HepG2 (cell line): ENCODE measurements around the gene GNMT. TPM values are rescaled to one million over a fixed set of nuclear protein-coding genes. Genes with fewer than 3 reads are reported as not detected.

Source experiments
- ATAC-seq: fragments of 200-7000 bp; cut with Tn5 transposase; 3 replicates; pipeline ENCODE4 v1.9.1; 2020; ENCODE audit warnings: mild to moderate bottlenecking, moderate library complexity
- BruUV-seq: library from RNA; stranded (reverse); fragments of 400-500 nt; replicated peaks from 2 replicates; lab custom pipeline; 2021; lab: Mats Ljungman, UMichigan
- CTCF ChIA-PET: fragments of 300-600 bp; formaldehyde crosslinking; extraction: SDS; loops from one replicate; lab custom pipeline; 2021; ENCODE audit warnings: low total read pairs, inconsistent platforms, low intra/inter-chr PET ratio; lab: Yijun Ruan, JAX
- POLR2A ChIA-PET: fragments of 350-600 bp; sonication (Branson Sonifier 250); formaldehyde crosslinking; loops from one replicate; lab custom pipeline; 2020; ENCODE audit warnings: antibody characterized with exemption, inconsistent platforms; lab: Yijun Ruan, JAX
- DNase-seq: peaks from one replicate; pipeline ENCODE4 v3.0.0-alpha.2; 2015; ENCODE audit warnings: low spot score
- FAIRE-seq: peaks from 3 replicates; lab custom pipeline; 2011; peaks lifted over from hg19 to GRCh38; lab: Jason Lieb, UNC
- H2AFZ ChIP-seq: one replicate; pipeline ENCODE4 v1.6.1; 2011; ENCODE audit warnings: low read length, inconsistent platforms
- H3K27ac ChIP-seq: fragments of 300-600 bp; 3 replicates; pipeline ENCODE4 v1.8.0; 2011; ENCODE audit warnings: mixed run types, mild to moderate bottlenecking, mixed read lengths, low read length, inconsistent platforms; ENCODE audit not compliant: insufficient read depth; ENCODE audit errors: extremely low read length
- H3K27me3 ChIP-seq, 2 experiments: fragments of 200-600 bp in 1 of 2; 2 replicates in 1 of 2; 3 replicates in 1 of 2; pipeline versions ENCODE4 v1.6.0 to v1.8.0; 2011; ENCODE audit warnings: low read length in 2 of 2, mild to moderate bottlenecking in 2 of 2, moderate library complexity in 2 of 2, inconsistent platforms in 1 of 2; ENCODE audit not compliant: insufficient read depth in 2 of 2, control insufficient read depth in 1 of 2
- H3K36me3 ChIP-seq, 2 experiments: fragments of 200-600 bp in 1 of 2; replicated peaks in 1 of 2; 2 replicates in 1 of 2; 3 replicates in 1 of 2; pipeline versions ENCODE4 v1.5.1 to v1.8.0; 2011; ENCODE audit warnings: low read length in 2 of 2, inconsistent platforms in 1 of 2; ENCODE audit not compliant: insufficient read depth in 2 of 2, control insufficient read depth in 1 of 2
- H3K4me1 ChIP-seq: 2 replicates; pipeline ENCODE4 v1.5.1; 2012; ENCODE audit warnings: low read length, inconsistent platforms; ENCODE audit not compliant: insufficient read depth
- H3K4me2 ChIP-seq: 2 replicates; pipeline ENCODE4 v1.6.0; 2011; ENCODE audit warnings: low read depth, low read length, inconsistent platforms
- H3K4me3 ChIP-seq, 3 experiments: fragments of 200-600 bp in 1 of 3; sonication (generic), shearing (Covaris generic) in 1 of 3; replicated peaks in 1 of 3; 2 replicates each; pipeline ENCODE4 v1.5.1; 2011 to 2016; ENCODE audit warnings: low read length in 3 of 3, inconsistent platforms in 2 of 3, low read depth in 2 of 3, mild to moderate bottlenecking in 2 of 3, control low read depth in 1 of 3, mixed read lengths in 1 of 3; ENCODE audit not compliant: insufficient read depth in 1 of 3
- H3K79me2 ChIP-seq: one replicate; pipeline ENCODE4 v1.6.1; 2011; ENCODE audit warnings: low read length, inconsistent platforms; ENCODE audit not compliant: insufficient read depth
- H3K9ac ChIP-seq: 2 replicates; pipeline ENCODE4 v1.6.0; 2011; ENCODE audit warnings: mild to moderate bottlenecking, low read depth, low read length, inconsistent platforms; ENCODE audit not compliant: insufficient read depth
- H3K9me3 ChIP-seq: 2 replicates; pipeline ENCODE4 v1.5.1; 2012; ENCODE audit warnings: mild to moderate bottlenecking, low read length
- H4K20me1 ChIP-seq: 2 replicates; pipeline ENCODE4 v1.6.0; 2011; ENCODE audit warnings: inconsistent platforms, mild to moderate bottlenecking, low read length, moderate library complexity; ENCODE audit not compliant: insufficient read depth
- BCL6 ChIP-seq: IDR thresholded peaks from 2 replicates; pipeline ENCODE4 v1.6.1; 2016; ENCODE audit warnings: missing genetic modification reagents, missing compliant biosample characterization
- CEBPG ChIP-seq: IDR thresholded peaks from 2 replicates; pipeline ENCODE4 v1.6.1; 2016
- E2F2 ChIP-seq: sonication (generic); formaldehyde crosslinking; IDR thresholded peaks from 2 replicates; pipeline ENCODE4 v1.4.0; 2020; ENCODE audit warnings: missing genetic modification reagents, borderline replicate concordance
- ETV6 ChIP-seq: sonication (generic); formaldehyde crosslinking; conservative IDR thresholded peaks from 2 replicates; pipeline ENCODE4 v1.4.0; 2020; ENCODE audit warnings: missing genetic modification reagents
- HIVEP1 ChIP-seq: sonication (generic); formaldehyde crosslinking; IDR thresholded peaks from 2 replicates; pipeline ENCODE4 v1.4.0; 2020; ENCODE audit warnings: mild to moderate bottlenecking, missing genetic modification reagents
- IRF2 ChIP-seq: IDR thresholded peaks from 2 replicates; pipeline ENCODE4 v1.6.1; 2018; ENCODE audit warnings: missing genetic modification reagents, missing compliant biosample characterization
- MNT ChIP-seq: fragments of 450-650 bp; IDR thresholded peaks from 2 replicates; pipeline ENCODE4 v1.6.1; 2016
- NCOR1 ChIP-seq: fragments of 200-600 bp; sonication (generic); IDR thresholded peaks from 2 replicates; pipeline ENCODE4 v1.7.0; 2017; ENCODE audit warnings: antibody characterized with exemption, low read length, borderline replicate concordance
- NFE2L1 ChIP-seq: sonication (generic); formaldehyde crosslinking; IDR thresholded peaks from 2 replicates; pipeline ENCODE4 v1.4.0; 2020; ENCODE audit warnings: missing genetic modification reagents, mild to moderate bottlenecking, borderline replicate concordance
- NR2F2 ChIP-seq: IDR thresholded peaks from 2 replicates; pipeline ENCODE4 v1.6.1; 2012; ENCODE audit warnings: low read depth, inconsistent platforms, borderline replicate concordance
- PAWR ChIP-seq: sonication (generic); formaldehyde crosslinking; IDR thresholded peaks from 2 replicates; pipeline ENCODE4 v1.4.0; 2020; ENCODE audit warnings: missing genetic modification reagents, mild to moderate bottlenecking, borderline replicate concordance
- PITX1 ChIP-seq: sonication (generic); formaldehyde crosslinking; IDR thresholded peaks from 2 replicates; pipeline ENCODE4 v1.5.1; 2020; ENCODE audit warnings: mild to moderate bottlenecking, missing genetic modification reagents
- POLR2AphosphoS5 ChIP-seq: IDR thresholded peaks from 2 replicates; pipeline ENCODE4 v1.6.1; 2012; ENCODE audit warnings: low read depth, low read length
- RXRA ChIP-seq: sonication (generic); formaldehyde crosslinking; IDR thresholded peaks from 2 replicates; pipeline ENCODE4 v1.5.1; 2020; ENCODE audit warnings: missing genetic modification reagents
- XRCC5 ChIP-seq: fragments of 200-400 bp; formaldehyde crosslinking; optimal IDR thresholded peaks from 2 replicates; pipeline ENCODE3; 2017; ENCODE audit warnings: mild to moderate bottlenecking, low read length
- ZBTB21 ChIP-seq: sonication (generic); formaldehyde crosslinking; IDR thresholded peaks from 2 replicates; pipeline ENCODE4 v1.4.0; 2020; ENCODE audit warnings: missing genetic modification reagents
- ZBTB3 ChIP-seq: sonication (generic); formaldehyde crosslinking; IDR thresholded peaks from 2 replicates; pipeline ENCODE4 v1.4.0; 2020; ENCODE audit warnings: low read depth, mild to moderate bottlenecking, moderate library complexity, missing genetic modification reagents, borderline replicate concordance
- ZNF232 ChIP-seq: sonication (generic); formaldehyde crosslinking; IDR thresholded peaks from 2 replicates; pipeline ENCODE4 v1.4.0; 2020; ENCODE audit warnings: missing genetic modification reagents, borderline replicate concordance
- ZNF430 ChIP-seq: sonication (generic); formaldehyde crosslinking; IDR thresholded peaks from 2 replicates; pipeline ENCODE4 v1.9.0; 2021; ENCODE audit warnings: mild to moderate bottlenecking, missing genetic modification reagents
- ZNF44 ChIP-seq: sonication (generic); formaldehyde crosslinking; IDR thresholded peaks from 2 replicates; pipeline ENCODE4 v1.5.1; 2020; ENCODE audit warnings: mild to moderate bottlenecking, missing genetic modification reagents
- ZNF841 ChIP-seq: sonication (generic); formaldehyde crosslinking; IDR thresholded peaks from 2 replicates; pipeline ENCODE4 v1.8.1; 2023; ENCODE audit warnings: missing genetic modification reagents, borderline replicate concordance
- WGBS: methylation state at CpG from one replicate; pipeline ENCODE4 v1.1.6; 2017; ENCODE audit warnings: low lambda C conversion rate; 5-methylcytosine and 5-hydroxymethylcytosine counted together
- in situ Hi-C: cut with HindIII; loops from 2 replicates; pipeline ENCODE4 v1.10.0; 2017; ENCODE audit warnings: low pct_unique_long_range_greater_than_20kb; ENCODE audit not compliant: extremely low pct_ligation_motif_present
- intact Hi-C: fragments of 100-400 bp; cut with micrococcal nuclease; formaldehyde crosslinking; loops from one replicate; pipeline ENCODE4 v1.10.0; 2022; ENCODE audit not compliant: unreplicated experiment
- polyA plus RNA-seq, 8 experiments: library from polyadenylated mRNA; depleted of rRNA in 3 of 8; stranded (reverse) in 7 of 8; unstranded in 1 of 8; fragments of >200 nt; fragmentation: Illumina TruSeq in 4 of 8; extraction: Trizol in 4 of 8; gene quantifications; 2 replicates each; pipeline versions ENCODE4 v1.2.1 to v1.2.3, GENCODE V29; 2011 to 2016; ENCODE audit warnings: low read depth in 4 of 8, missing spikeins in 1 of 8, mixed read lengths in 1 of 8; ENCODE audit not compliant: insufficient read depth in 1 of 8
- total RNA-seq, 5 experiments: library from RNA; depleted of rRNA; stranded (reverse); fragments of >200 nt; fragmentation: Illumina TruSeq; extraction: Trizol; gene quantifications; 2 replicates each; pipeline ENCODE4 v1.2.3, GENCODE V29; 2016; ENCODE audit warnings: low read depth in 1 of 5
- TF ChIP-seq, protein P1 (sequence below): IDR thresholded peaks from 2 replicates; pipeline ENCODE4 v1.6.1; 2016; ENCODE audit warnings: low read depth, control low read depth

GNMT gene
- total and polyA plus RNA-seq, 2 of the 13 experiments (the other 11 are each of a cell fraction or from before 2014, with no cell fraction given) = 2.8 to 7.0 TPM

- ATAC-seq = peak; percentile 51
- Histone ChIP-seq H3K4me1 (peaks cover 27% of the 10 kb centered on the region), H4K20me1 (no peaks in the 10 kb centered on the region), H3K4me3 (peak overlapping the region; percentile 58 to 81 (median 66)), H2AFZ (no peak overlapping the region), H3K27me3 (no peaks in the 10 kb centered on the region; a peak in 1 of 5 replicates), H3K9ac (peak overlapping the region; percentile 53), H3K79me2 (no peaks in the 10 kb centered on the region), H3K9me3 (no peaks in the 10 kb centered on the region), H3K4me2 (peak overlapping the region; percentile 94), H3K36me3 (0 out of 5 replicates have a peak, but pooled peaks cover 0 to 1% of the 10 kb centered on the region in 2 experiments), H3K27ac (peak overlapping the region; percentile 43)
- intact Hi-C loops (loop anchor here (5.0 kb wide), 1 partner anchor 51 kb away; the partner anchor contains the start of genes KLHDC3 and MEA1), in situ Hi-C loops (no loop called here)
- ChIA-PET POLR2A (interaction anchor here (0.7 to 4.3 kb wide), 13 partner anchors 9 to 99 kb away, joined by 3 to 36 read pairs (median 6); partner anchors contain the start of genes CNPY3, CUL7, KLC4 and MRPL2), CTCF (no interaction called here)
- peak; percentile 52 for DNase-seq
- BruUV-seq = TSS peak; percentile 72
- FAIRE-seq = peak; percentile 89
- WGBS = 0% methylated on average over 14 of the region's 15 CpGs
- TF ChIP-seq MNT (no peak), NCOR1 (no peak), NR2F2 (peak; percentile 25; the same call in 1 of the 2 replicates), RXRA (CRISPR knock-in tag) (no peak; the same call in 1 of the 2 replicates), BCL6 (no peak; the same call in 1 of the 2 replicates), ZNF430 (CRISPR knock-in tag) (0 out of 2 replicates have a peak, but pooled peaks have one; percentile 32), ETV6 (CRISPR knock-in tag) (no peak), ZBTB3 (CRISPR knock-in tag) (no peak), HIVEP1 (peak; percentile 3), XRCC5 (no peak), ZNF232 (CRISPR knock-in tag) (no peak), IRF2 (0 out of 2 replicates have a peak, but pooled peaks have one; percentile 11), POLR2AphosphoS5 (no peak), NFE2L1 (0 out of 2 replicates have a peak, but pooled peaks have one; percentile 33), ZNF44 (no peak), ZNF841 (CRISPR knock-in tag) (no peak), PITX1 (CRISPR knock-in tag) (no peak), PAWR (no peak), ZBTB21 (CRISPR knock-in tag) (no peak; the same call in 1 of the 2 replicates), CEBPG (CRISPR knock-in tag) (peak; percentile 92), E2F2 (CRISPR knock-in tag) (no peak)
- TF ChIP-seq, protein P1, sequence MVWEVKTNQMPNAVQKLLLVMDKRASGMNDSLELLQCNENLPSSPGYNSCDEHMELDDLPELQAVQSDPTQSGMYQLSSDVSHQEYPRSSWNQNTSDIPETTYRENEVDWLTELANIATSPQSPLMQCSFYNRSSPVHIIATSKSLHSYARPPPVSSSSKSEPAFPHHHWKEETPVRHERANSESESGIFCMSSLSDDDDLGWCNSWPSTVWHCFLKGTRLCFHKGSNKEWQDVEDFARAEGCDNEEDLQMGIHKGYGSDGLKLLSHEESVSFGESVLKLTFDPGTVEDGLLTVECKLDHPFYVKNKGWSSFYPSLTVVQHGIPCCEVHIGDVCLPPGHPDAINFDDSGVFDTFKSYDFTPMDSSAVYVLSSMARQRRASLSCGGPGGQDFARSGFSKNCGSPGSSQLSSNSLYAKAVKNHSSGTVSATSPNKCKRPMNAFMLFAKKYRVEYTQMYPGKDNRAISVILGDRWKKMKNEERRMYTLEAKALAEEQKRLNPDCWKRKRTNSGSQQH (CRISPR knock-in tag) = no peak
Measured at GRCh38 chr6:42961020-42961470, 491 bp downstream of the GNMT start.
